ENCODE data around the gene DFFA. TPM values are rescaled to one million over a fixed set of nuclear protein-coding genes. Genes with fewer than 3 reads are reported as not detected.
A peak's percentile ranks its signal among the peaks of the same experiment; 100 is the strongest.

Gene DFFA
- total and polyA plus RNA-seq, 9 of the 15 experiments (the other 6 are each of a cell fraction or from before 2014, with no cell fraction given): 39.6 to 74.8 (median 59.2) TPM

- no peak for TF ChIP-seq EWSR1 (IDR thresholded peaks at IDR 0.05; ENCODE audit: borderline replicate concordance, low read depth, partially characterized antibody)
- TF ChIP-seq POLR2AphosphoS5 (IDR thresholded peaks at IDR 0.05; ENCODE audit: control insufficient read depth, insufficient read depth, low read depth, low read length): no peak
- TF ChIP-seq NFIC (IDR thresholded peaks at IDR 0.05): no peak
- TF ChIP-seq ZNF133 (CRISPR knock-in tag; IDR thresholded peaks at IDR 0.05): no peak
- no peak for TF ChIP-seq ZZZ3 (IDR thresholded peaks at IDR 0.05)
- TF ChIP-seq NFRKB (IDR thresholded peaks at IDR 0.05; ENCODE audit: low read depth): no peak
- TF ChIP-seq RBM17 (IDR thresholded peaks at IDR 0.05; ENCODE audit: borderline replicate concordance, low read depth, low read length): no peak
- no peak for TF ChIP-seq NCOA6 (IDR thresholded peaks at IDR 0.05)
- no peak for TF ChIP-seq KDM5B (IDR thresholded peaks at IDR 0.05; ENCODE audit: insufficient replicate concordance, low read depth, low read length)
- 0 out of 2 replicates have a peak, but pooled peaks have one; percentile 4 for TF ChIP-seq SP1 (CRISPR knock-in tag; IDR thresholded peaks at IDR 0.05)
- peak; percentile 34; the same call in 1 of the 2 replicates for TF ChIP-seq BRD4 (IDR thresholded peaks at IDR 0.05)
- TF ChIP-seq LEF1 (IDR thresholded peaks at IDR 0.05): no peak
- no peak for TF ChIP-seq SMAD3 (CRISPR knock-in tag; conservative IDR thresholded peaks at IDR 0.05)
- TF ChIP-seq POU5F1 (IDR thresholded peaks at IDR 0.05; ENCODE audit: borderline replicate concordance, low read depth, low read length, partially characterized antibody): no peak
- no peak for TF ChIP-seq JUN (IDR thresholded peaks at IDR 0.05; ENCODE audit: borderline replicate concordance, low read depth, low read length)
- TF ChIP-seq JUN (CRISPR knock-in tag; IDR thresholded peaks at IDR 0.05; ENCODE audit: borderline replicate concordance): no peak
- no peak for TF ChIP-seq RUNX1 (IDR thresholded peaks at IDR 0.05; ENCODE audit: low read depth)
- TF ChIP-seq HDGF (IDR thresholded peaks at IDR 0.05): peak; percentile 89
- no peak for TF ChIP-seq ZNF717 (CRISPR knock-in tag; IDR thresholded peaks at IDR 0.05)
- no peak for TF ChIP-seq PTRF (tag; IDR thresholded peaks at IDR 0.05)
- peak in 1 of 2 experiments; percentile 50; a peak in 1 of 4 replicates for TF ChIP-seq SIN3A (IDR thresholded peaks at IDR 0.05; ENCODE audit: borderline replicate concordance in 2 of 2, control insufficient read depth in 1 of 2, low read depth in 2 of 2, low read length in 2 of 2)
- no peak for TF ChIP-seq CGGBP1 (CRISPR knock-in tag; IDR thresholded peaks at IDR 0.05)
- no peak for TF ChIP-seq ZNF217 (CRISPR knock-in tag; IDR thresholded peaks at IDR 0.05)
- no peak for TF ChIP-seq SREBF1 (IDR thresholded peaks at IDR 0.05; ENCODE audit: borderline replicate concordance, low read depth, low read length)
- TF ChIP-seq SRSF3 (IDR thresholded peaks at IDR 0.05; ENCODE audit: insufficient read depth, low read length): 0 out of 2 replicates have a peak, but pooled peaks have one; percentile 1
- TF ChIP-seq GTF3C2 (IDR thresholded peaks at IDR 0.05; ENCODE audit: borderline replicate concordance, extremely low read depth, insufficient read length): no peak
- no peak for TF ChIP-seq L3MBTL2 (IDR thresholded peaks at IDR 0.05)
- 0 out of 4 replicates have a peak, but pooled peaks of 1 of the 2 experiments have one; percentile 15 for TF ChIP-seq CSDE1 (IDR thresholded peaks at IDR 0.05)
These were observed 714 bp downstream of the DFFA start (continued) for GRCh38 chr1:10471411-10472219.

All from K562 (cell line).